Measurements from ENCODE around the gene TMEM205. TPM values are rescaled to one million over a fixed set of nuclear protein-coding genes. Genes with fewer than 3 reads are reported as not detected.
A peak's percentile ranks its signal among the peaks of the same experiment; 100 is the strongest.

The TMEM205 gene
- 53.3 TPM for polyA plus RNA-seq (2013, experiment 1 of 2)
- 57.5 TPM for polyA plus RNA-seq (2013, experiment 2 of 2)

- H3K36me3 ChIP-seq (ENCODE audit: insufficient read depth, low read length) = 0 out of 2 replicates have a peak, but pooled peaks cover 7% of the 10 kb centered on the region
- H3K9me3 ChIP-seq (ENCODE audit: insufficient read depth, low read depth, low read length) = no peaks in the 10 kb centered on the region
- H3K9ac ChIP-seq (ENCODE audit: low read depth, low read length) = peak within 1 kb of the TSS; percentile 71
- no peaks in the 10 kb centered on the region for H3K4me1 ChIP-seq (ENCODE audit: insufficient read depth, low read length)
- no peaks in the 10 kb centered on the region for H3K27me3 ChIP-seq (ENCODE audit: insufficient read depth, low read length)
- H3K27ac ChIP-seq (ENCODE audit: low read depth, low read length) = no peak within 1 kb of the TSS
- WGBS = under 1% methylated on average over 47 of the region's 50 CpGs
- H3K4me3 ChIP-seq (ENCODE audit: low read length) = peak within 1 kb of the TSS; percentile 84
Observed at GRCh38 chr19:11346104-11346940, at the start of gene TMEM205, which contains the start of gene CCDC159. TMEM205 (minus strand) TSS chr19:11346268; CDS start chr19:11345619, 649 bp downstream. CCDC159 (plus strand) TSS chr19:11346519; CDS start chr19:11346607, 88 bp downstream.

DNA sequence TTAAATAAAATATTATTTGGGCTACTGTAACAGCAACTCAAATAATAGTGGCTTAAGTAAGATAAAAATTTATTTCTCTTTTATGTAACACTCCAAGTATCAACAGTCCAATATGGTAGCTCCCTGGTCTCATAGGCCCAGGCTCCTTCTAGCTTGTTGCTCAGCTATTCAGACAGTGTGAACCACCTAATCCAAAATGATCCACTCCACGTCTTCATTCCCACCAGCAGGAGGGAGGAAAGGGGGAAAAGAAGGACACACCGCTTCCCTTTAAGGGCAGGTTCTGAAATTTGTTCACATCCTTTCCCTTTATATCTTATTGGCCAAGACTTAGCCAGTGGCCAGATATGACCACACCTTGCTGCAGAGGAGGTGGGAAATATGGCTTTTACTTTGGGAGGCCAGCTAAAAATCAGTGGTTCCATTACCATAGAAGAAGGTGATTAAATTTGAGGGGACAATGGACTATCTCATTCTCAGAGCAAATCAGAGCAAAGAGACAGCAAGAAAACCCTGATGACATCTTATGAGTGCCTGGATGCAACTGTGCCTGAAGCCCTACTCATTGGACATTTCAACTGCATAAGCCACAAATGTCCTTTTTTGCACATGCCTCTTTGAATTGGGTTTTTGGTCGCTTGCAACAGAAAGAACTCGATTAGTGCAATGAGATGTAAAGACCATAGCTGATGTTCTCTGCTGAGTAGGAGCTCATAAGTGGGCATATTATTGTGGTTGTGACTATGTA, 45.0 kb upstream of the TMEM205 start:
- no peak overlapping the region for H3K9ac ChIP-seq (ENCODE audit: low read depth, low read length)
- no peak overlapping the region for H3K4me3 ChIP-seq (ENCODE audit: low read length)
- H3K27ac ChIP-seq (ENCODE audit: low read depth, low read length) = no peak overlapping the region
- H3K9me3 ChIP-seq (ENCODE audit: insufficient read depth, low read depth, low read length) = no peaks in the 10 kb centered on the region
- no peaks in the 10 kb centered on the region for H3K27me3 ChIP-seq (ENCODE audit: insufficient read depth, low read length)
- 82% methylated on average over 3 of the region's 4 CpGs for WGBS
- no peaks in the 10 kb centered on the region for H3K4me1 ChIP-seq (ENCODE audit: insufficient read depth, low read length)
- peaks cover 5% of the 10 kb centered on the region; the same call in 1 of the 2 replicates for H3K36me3 ChIP-seq (ENCODE audit: insufficient read depth, low read length)

DNA sequence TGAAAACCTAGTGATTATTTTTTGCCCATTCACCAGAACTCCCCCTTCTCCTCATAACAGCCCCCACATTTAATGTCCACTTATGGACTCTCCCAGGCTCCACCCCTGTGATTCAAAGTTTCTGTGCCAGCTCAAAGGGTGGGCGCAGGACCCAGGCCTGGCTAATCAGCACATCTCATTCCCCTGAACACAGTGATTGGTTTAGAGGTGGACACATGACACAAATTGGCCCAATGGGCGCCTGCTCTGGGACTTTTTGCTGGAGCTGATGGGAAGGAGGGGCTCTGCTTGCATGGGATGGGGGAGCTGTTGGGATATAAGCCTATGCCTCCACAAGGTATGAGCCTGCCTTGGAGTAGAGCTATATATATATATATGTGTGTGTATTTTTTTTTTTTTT, 44.3 kb upstream of the TMEM205 start:
- H3K27me3 ChIP-seq (ENCODE audit: insufficient read depth, low read length) = no peaks in the 10 kb centered on the region
- peaks cover 5% of the 10 kb centered on the region; the same call in 1 of the 2 replicates for H3K36me3 ChIP-seq (ENCODE audit: insufficient read depth, low read length)
- 80% methylated on average over 2 of the region's 2 CpGs for WGBS
- no peak overlapping the region for H3K27ac ChIP-seq (ENCODE audit: low read depth, low read length)
- H3K9ac ChIP-seq (ENCODE audit: low read depth, low read length) = no peak overlapping the region
- no peak overlapping the region for H3K4me3 ChIP-seq (ENCODE audit: low read length)
- H3K4me1 ChIP-seq (ENCODE audit: insufficient read depth, low read length) = no peaks in the 10 kb centered on the region
- H3K9me3 ChIP-seq (ENCODE audit: insufficient read depth, low read depth, low read length) = no peaks in the 10 kb centered on the region

DNA sequence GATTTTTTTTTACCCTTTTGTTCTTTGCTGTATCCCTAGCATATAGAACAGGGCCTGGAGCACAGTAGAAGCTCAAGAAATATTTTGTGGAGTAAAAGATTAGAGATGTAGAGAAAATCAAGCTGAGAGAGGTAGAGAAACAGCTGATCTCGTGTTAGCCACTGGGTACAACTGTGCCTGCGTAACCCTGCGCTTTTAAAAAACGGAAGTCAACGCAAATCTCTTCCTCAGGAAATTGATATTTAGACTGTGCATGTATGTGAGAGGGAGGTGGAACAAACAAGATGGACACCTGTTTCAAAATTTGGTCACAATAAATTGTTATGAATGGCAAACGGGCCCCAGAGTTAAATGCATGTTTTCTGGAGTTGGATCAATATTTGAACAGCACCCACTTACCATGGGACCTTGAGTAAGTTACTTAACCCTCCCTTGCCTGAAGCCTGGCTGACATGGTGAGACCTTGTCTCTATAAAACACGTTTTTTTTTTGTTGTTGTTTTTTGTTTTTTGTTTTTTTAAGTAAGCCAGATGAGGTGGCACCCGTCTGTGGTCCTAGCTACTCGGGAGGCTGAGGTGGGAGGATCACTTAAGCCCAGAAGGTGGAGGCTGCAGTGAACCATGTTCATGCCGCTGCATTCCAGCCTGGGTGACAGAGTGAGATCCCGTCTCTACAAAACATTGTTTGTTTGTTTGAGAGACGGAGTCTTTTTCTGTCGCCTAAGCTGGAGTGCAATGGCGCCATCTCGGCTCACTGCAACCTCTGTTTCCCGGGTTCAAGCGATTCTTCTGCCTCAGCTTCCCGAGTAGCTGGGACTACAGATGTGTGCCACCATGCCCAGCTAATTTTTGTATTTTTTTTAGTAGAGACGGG, 41.3 kb upstream of the TMEM205 start:
- peaks cover 13% of the 10 kb centered on the region; the same call in 1 of the 2 replicates for H3K27me3 ChIP-seq (ENCODE audit: insufficient read depth, low read length)
- no peaks in the 10 kb centered on the region for H3K9me3 ChIP-seq (ENCODE audit: insufficient read depth, low read depth, low read length)
- no peaks in the 10 kb centered on the region for H3K36me3 ChIP-seq (ENCODE audit: insufficient read depth, low read length)
- WGBS = 90% methylated on average over 19 of the region's 19 CpGs
- no peak overlapping the region for H3K4me3 ChIP-seq (ENCODE audit: low read length)
- H3K4me1 ChIP-seq (ENCODE audit: insufficient read depth, low read length) = peaks cover 4% of the 10 kb centered on the region; the same call in 1 of the 2 replicates
- no peak overlapping the region for H3K9ac ChIP-seq (ENCODE audit: low read depth, low read length)
- H3K27ac ChIP-seq (ENCODE audit: low read depth, low read length) = no peak overlapping the region

DNA sequence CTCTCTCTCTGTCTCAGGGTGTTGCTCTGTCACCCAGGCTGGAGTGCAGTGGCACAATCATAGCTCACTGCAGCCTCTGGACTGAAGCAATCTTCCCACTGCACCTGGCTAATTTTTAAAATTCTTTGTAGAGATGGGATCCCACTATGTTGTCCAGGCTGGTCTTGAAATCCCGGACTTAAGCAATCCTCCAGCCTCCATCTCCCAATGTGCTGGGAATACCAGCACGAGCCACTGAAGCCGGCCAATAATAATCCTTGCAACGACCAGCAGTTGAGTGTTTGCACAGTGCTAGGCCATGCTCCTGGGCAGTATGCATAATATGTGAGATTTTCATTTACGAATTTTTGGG, 38.7 kb upstream of the TMEM205 start:
- 91% methylated on average over 5 of the region's 5 CpGs for WGBS
- Histone ChIP-seq H3K4me3 (ENCODE audit: low read length) (no peak overlapping the region), H3K27me3 (ENCODE audit: insufficient read depth, low read length) (peaks cover 13% of the 10 kb centered on the region; the same call in 1 of the 2 replicates), H3K9ac (ENCODE audit: low read depth, low read length) (no peak overlapping the region), H3K36me3 (ENCODE audit: insufficient read depth, low read length) (no peaks in the 10 kb centered on the region), H3K27ac (ENCODE audit: low read depth, low read length) (no peak overlapping the region), H3K4me1 (ENCODE audit: insufficient read depth, low read length) (peaks cover 4% of the 10 kb centered on the region; the same call in 1 of the 2 replicates), H3K9me3 (ENCODE audit: insufficient read depth, low read depth, low read length) (no peaks in the 10 kb centered on the region)

- Histone ChIP-seq H3K9me3 (ENCODE audit: insufficient read depth, low read depth, low read length) (no peaks in the 10 kb centered on the region), H3K36me3 (ENCODE audit: insufficient read depth, low read length) (no peaks in the 10 kb centered on the region), H3K27ac (ENCODE audit: low read depth, low read length) (no peak overlapping the region), H3K4me3 (ENCODE audit: low read length) (peak overlapping the region; percentile 63), H3K4me1 (ENCODE audit: insufficient read depth, low read length) (peaks cover 4% of the 10 kb centered on the region; the same call in 1 of the 2 replicates), H3K27me3 (ENCODE audit: insufficient read depth, low read length) (peaks cover 13% of the 10 kb centered on the region; the same call in 1 of the 2 replicates), H3K9ac (ENCODE audit: low read depth, low read length) (no peak overlapping the region)
- whole genome bisulfite sequencing = under 1% methylated on average over 9 of the region's 9 CpGs
Observed at GRCh38 chr19:11383706-11384048, 37.6 kb upstream of the TMEM205 start.

- peaks cover 4% of the 10 kb centered on the region; the same call in 1 of the 2 replicates for H3K4me1 ChIP-seq (ENCODE audit: insufficient read depth, low read length)
- peaks cover 13% of the 10 kb centered on the region; the same call in 1 of the 2 replicates for H3K27me3 ChIP-seq (ENCODE audit: insufficient read depth, low read length)
- H3K36me3 ChIP-seq (ENCODE audit: insufficient read depth, low read length) = no peaks in the 10 kb centered on the region
- H3K27ac ChIP-seq (ENCODE audit: low read depth, low read length) = no peak overlapping the region
- WGBS = under 1% methylated on average over 60 of the region's 65 CpGs
- H3K9me3 ChIP-seq (ENCODE audit: insufficient read depth, low read depth, low read length) = no peaks in the 10 kb centered on the region
- H3K4me3 ChIP-seq (ENCODE audit: low read length) = peak overlapping the region; percentile 63
- no peak overlapping the region for H3K9ac ChIP-seq (ENCODE audit: low read depth, low read length)
Observed at GRCh38 chr19:11382898-11383705, 37.0 kb upstream of the TMEM205 start.

GRCh38 chr19:11380653-11381537, 34.8 kb upstream of the TMEM205 start:
- Histone ChIP-seq H3K4me3 (ENCODE audit: low read length) (peak overlapping the region; percentile 79), H3K4me1 (ENCODE audit: insufficient read depth, low read length) (peaks cover 4% of the 10 kb centered on the region; the same call in 1 of the 2 replicates), H3K27me3 (ENCODE audit: insufficient read depth, low read length) (peaks cover 13% of the 10 kb centered on the region; the same call in 1 of the 2 replicates), H3K36me3 (ENCODE audit: insufficient read depth, low read length) (no peaks in the 10 kb centered on the region), H3K9ac (ENCODE audit: low read depth, low read length) (peak overlapping the region; percentile 66), H3K9me3 (ENCODE audit: insufficient read depth, low read depth, low read length) (no peaks in the 10 kb centered on the region), H3K27ac (ENCODE audit: low read depth, low read length) (peak overlapping the region; percentile 86)
- 2% methylated on average over 54 of the region's 54 CpGs for WGBS

GRCh38 chr19:11379857-11380350, 33.8 kb upstream of the TMEM205 start:
- 0 out of 2 replicates have a peak overlapping the region, but pooled peaks have one; percentile 66 for H3K9ac ChIP-seq (ENCODE audit: low read depth, low read length)
- no peak overlapping the region for H3K27ac ChIP-seq (ENCODE audit: low read depth, low read length)
- H3K36me3 ChIP-seq (ENCODE audit: insufficient read depth, low read length) = no peaks in the 10 kb centered on the region
- peaks cover 13% of the 10 kb centered on the region; the same call in 1 of the 2 replicates for H3K27me3 ChIP-seq (ENCODE audit: insufficient read depth, low read length)
- H3K4me1 ChIP-seq (ENCODE audit: insufficient read depth, low read length) = peaks cover 4% of the 10 kb centered on the region; the same call in 1 of the 2 replicates
- WGBS = 93% methylated on average over 7 of the region's 7 CpGs
- peak overlapping the region; percentile 79 for H3K4me3 ChIP-seq (ENCODE audit: low read length)
- H3K9me3 ChIP-seq (ENCODE audit: insufficient read depth, low read depth, low read length) = no peaks in the 10 kb centered on the region
